Activated CD4-positive, alpha-beta T cell treated with anti-CD3 and anti-CD28 coated beads, Interleukin-2, amount 10 ng/mL, durations not matched to agents 24 days and 14 days (primary cell): Measurements from ENCODE around the gene DPH3. TPM values are rescaled to one million over a fixed set of nuclear protein-coding genes. Genes with fewer than 3 reads are reported as not detected.
A peak's percentile ranks its signal among the peaks of the same experiment; 100 is the strongest.

Experiments used
- DNase-seq: peaks from one replicate; pipeline ENCODE4 v3.0.0; 2022
- H3K27ac Mint-ChIP-seq: one replicate; pipeline ENCODE4 v1.8.0; 2022; ENCODE audit warnings: mild to moderate bottlenecking, mixed read lengths
- H3K27me3 Mint-ChIP-seq: one replicate; pipeline ENCODE4 v1.8.0; 2022; ENCODE audit warnings: mixed read lengths
- H3K36me3 Mint-ChIP-seq: one replicate; pipeline ENCODE4 v1.8.0; 2022; ENCODE audit warnings: low read depth, mild to moderate bottlenecking, mixed read lengths
- H3K4me1 Mint-ChIP-seq: one replicate; pipeline ENCODE4 v1.8.0; 2021; ENCODE audit warnings: mixed read lengths
- H3K4me3 Mint-ChIP-seq: one replicate; pipeline ENCODE4 v1.8.0; 2022; ENCODE audit warnings: mild to moderate bottlenecking, moderate library complexity, mixed read lengths
- H3K9me3 Mint-ChIP-seq: one replicate; pipeline ENCODE4 v1.8.0; 2021; ENCODE audit warnings: mixed read lengths
- intact Hi-C: fragments of 100-400 bp; cut with micrococcal nuclease; formaldehyde crosslinking; loops from one replicate; pipeline ENCODE4 v1.15.1; 2023
- total RNA-seq: library from RNA; stranded (reverse); gene quantifications from 2 replicates; pipeline ENCODE4 v1.2.3, GENCODE V29; 2022

The DPH3 gene
- total RNA-seq, 1 donor from 2014 or later, result 30.1 TPM

DNA sequence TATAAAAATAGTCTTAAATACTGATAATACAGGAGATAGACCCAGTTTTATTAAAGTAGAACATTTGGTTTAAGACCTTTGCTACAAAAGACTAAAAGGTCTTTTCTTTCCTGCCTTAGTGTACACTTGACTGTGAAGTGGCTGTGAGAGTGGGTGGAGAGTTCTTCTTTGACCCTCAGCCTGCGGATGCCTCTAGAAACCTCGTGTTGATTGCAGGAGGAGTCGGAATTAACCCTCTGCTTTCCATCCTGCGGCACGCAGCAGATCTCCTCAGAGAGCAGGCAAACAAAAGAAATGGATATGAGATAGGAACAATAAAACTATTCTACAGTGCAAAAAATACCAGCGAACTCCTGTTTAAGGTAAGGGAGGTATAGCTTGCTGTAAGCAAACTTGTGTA lies 36.8 kb upstream of the DPH3 start:
- Mint-ChIP-seq H3K27ac (peak overlapping the region; percentile 97), H3K27me3 (no peaks in the 10 kb centered on the region), H3K9me3 (no peaks in the 10 kb centered on the region), H3K4me1 (peaks cover 85% of the 10 kb centered on the region), H3K4me3 (peak overlapping the region; percentile 86), H3K36me3 (peaks cover 68% of the 10 kb centered on the region)
- DNase-seq, result peak; percentile 84
- intact Hi-C loops, result loop anchor here (1.0 to 10.0 kb wide), 8 partner anchors 8 to 583 kb away; partner anchors contain the start of genes ANKRD28, OXNAD1 and PLCL2

DNA sequence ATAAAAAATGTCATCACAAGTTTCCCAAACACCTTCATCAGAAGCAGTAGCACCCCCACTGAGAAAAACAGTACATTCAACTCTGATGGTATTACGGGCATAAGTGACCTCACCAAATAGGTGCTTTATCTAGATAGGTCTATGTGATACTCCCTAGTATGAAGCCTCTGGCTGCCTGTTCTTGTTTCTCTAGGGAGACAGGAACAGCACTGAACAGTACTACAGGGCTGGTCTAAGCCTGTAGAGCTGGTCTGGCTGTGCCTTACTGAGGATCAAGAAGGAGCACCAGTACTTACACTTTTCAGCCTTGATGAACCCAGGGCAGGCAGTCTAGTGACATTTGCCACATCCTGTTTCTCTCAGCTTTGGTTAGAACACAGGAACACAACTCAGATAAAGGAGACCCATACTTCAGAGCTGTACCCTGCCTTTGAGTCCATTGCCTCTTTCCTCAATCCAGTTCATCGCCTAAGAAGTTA lies 36.2 kb upstream of the DPH3 start:
- peak; percentile 90 for DNase-seq
- no peaks in the 10 kb centered on the region for H3K9me3 Mint-ChIP-seq

DNA sequence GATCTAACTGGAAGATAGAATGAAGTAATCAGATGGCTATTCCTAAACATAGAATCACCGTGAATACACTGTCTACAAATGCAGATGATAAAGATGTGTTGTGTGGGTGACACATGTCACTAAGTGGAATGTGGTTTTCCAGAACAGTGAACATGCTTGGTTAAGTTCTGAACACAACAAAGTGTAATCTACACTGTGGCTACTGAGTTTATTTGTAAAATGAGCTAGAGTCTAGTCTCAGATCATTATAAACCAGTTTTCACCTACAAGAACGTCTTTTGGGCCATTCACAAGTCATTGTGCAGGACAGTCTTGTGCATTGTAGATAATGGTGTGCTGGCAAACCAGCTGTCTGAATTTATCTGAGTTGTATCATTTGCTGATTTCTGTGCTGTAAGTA lies 35.6 kb upstream of the DPH3 start:
- DNase-seq, result peak; percentile 66
- peaks cover 71% of the 10 kb centered on the region for H3K36me3 Mint-ChIP-seq
- H3K9me3 Mint-ChIP-seq, result no peaks in the 10 kb centered on the region
- peak overlapping the region; percentile 97 for H3K27ac Mint-ChIP-seq
- intact Hi-C loops, result loop anchor here (2.0 to 10.0 kb wide), 5 partner anchors 14 to 584 kb away; partner anchors contain the start of genes ANKRD28, OXNAD1 and PLCL2
- H3K4me3 Mint-ChIP-seq, result peak overlapping the region; percentile 86
- no peaks in the 10 kb centered on the region for H3K27me3 Mint-ChIP-seq
- H3K4me1 Mint-ChIP-seq, result peaks cover 83% of the 10 kb centered on the region

More for the DNA sequence above, 36.2 kb upstream of the DPH3 start:
- Mint-ChIP-seq H3K27me3 (no peaks in the 10 kb centered on the region), H3K27ac (peak overlapping the region; percentile 97), H3K4me1 (peaks cover 83% of the 10 kb centered on the region), H3K4me3 (peak overlapping the region; percentile 86), H3K36me3 (peaks cover 70% of the 10 kb centered on the region)
- intact Hi-C loops, result loop anchor here (1.0 to 10.0 kb wide), 8 partner anchors 8 to 584 kb away; partner anchors contain the start of genes ANKRD28, OXNAD1 and PLCL2

DNA sequence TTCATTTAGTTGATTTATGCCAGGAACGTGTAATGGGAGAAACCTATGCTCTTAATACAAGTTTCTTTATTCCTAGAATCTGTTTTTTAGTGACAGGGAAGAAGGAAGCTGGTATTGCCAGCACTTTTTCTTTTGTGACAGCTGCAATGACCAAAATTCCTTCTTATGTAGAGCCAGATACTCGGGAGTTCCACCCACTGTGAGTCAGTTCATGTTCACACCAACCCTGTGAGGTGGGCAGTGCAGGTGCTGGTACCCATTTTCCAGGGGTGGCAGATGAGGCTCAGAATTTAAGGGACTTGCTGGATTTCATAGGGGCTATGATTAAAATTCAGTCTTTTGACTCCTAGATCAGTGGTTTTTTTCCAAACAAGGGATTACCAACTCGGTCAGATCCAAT lies 35.0 kb upstream of the DPH3 start:
- H3K4me1 Mint-ChIP-seq, result peaks cover 80% of the 10 kb centered on the region
- intact Hi-C loops, result loop anchor here (2.0 to 10.0 kb wide), 6 partner anchors 13 to 725 kb away; partner anchors contain the start of genes ANKRD28, OXNAD1 and PLCL2

DNA sequence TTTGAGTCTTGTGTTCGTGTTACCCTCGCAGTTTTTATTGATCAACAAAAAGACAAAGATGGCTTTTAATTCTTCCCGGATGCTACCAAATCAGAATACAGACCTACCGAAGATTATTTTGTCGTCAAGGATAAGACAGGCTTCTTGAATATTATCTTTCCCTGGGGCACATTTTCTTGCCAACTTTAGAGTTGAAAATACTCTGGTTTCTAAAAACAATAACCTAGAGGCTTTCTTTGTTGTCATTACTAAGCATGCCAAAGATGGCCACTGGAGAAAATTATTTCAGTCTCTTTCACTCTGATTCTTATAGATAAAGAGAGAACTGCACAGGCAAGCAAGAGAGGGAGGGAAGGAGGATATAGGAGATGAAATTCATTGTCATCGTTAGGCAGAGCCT lies 34.1 kb upstream of the DPH3 start:
- no peaks in the 10 kb centered on the region for H3K9me3 Mint-ChIP-seq

More for the DNA sequence above, 35.0 kb upstream of the DPH3 start:
- peak; percentile 60 for DNase-seq
- H3K27ac Mint-ChIP-seq, result peak overlapping the region; percentile 97
- H3K36me3 Mint-ChIP-seq, result peaks cover 68% of the 10 kb centered on the region
- no peaks in the 10 kb centered on the region for H3K9me3 Mint-ChIP-seq
- peak overlapping the region; percentile 86 for H3K4me3 Mint-ChIP-seq
- no peaks in the 10 kb centered on the region for H3K27me3 Mint-ChIP-seq

DNA sequence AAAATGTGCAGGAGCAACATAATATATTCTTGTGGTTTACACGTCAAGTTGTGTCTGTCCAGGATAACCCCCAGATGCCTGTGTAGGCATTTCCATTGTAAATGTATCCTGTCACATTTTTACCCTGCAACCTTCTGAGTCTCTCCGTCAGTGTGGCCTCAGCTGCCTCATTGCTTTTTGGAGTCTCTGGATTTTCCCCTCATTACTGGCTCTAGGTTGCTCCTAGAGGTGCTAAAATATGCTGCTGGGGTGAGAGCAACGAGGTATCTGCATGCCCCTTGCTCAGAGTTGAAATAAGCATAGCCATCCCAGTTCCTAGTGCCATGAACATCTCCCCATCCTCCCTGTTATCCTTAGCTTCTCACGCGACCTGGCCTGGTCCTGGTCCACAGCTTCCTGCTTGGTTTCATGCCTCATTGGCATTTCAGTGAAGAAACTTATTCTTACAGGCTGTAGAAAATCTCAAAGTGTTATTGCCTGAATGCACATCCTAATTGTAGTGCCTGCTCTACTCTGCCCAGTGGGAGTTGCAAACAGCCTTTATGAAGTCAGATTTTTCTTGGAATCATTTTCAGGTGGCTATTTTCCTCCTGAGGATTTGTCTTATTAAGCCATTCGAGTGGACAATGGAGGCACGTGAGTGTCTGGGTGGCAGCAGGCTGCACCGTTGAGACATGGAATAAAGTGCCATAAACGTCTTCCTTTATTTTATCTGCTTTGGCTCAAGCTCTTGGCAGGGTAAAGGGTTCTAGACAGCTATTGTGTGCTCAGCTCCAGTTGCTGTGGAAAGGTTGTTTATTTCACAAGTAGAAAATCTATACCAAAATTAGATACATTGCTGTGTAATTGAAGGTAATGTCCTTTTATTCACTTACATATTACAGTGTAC lies 33.5 kb upstream of the DPH3 start:
- H3K27me3 Mint-ChIP-seq, result no peaks in the 10 kb centered on the region
- peak; percentile 60 for DNase-seq
- H3K4me1 Mint-ChIP-seq, result peaks cover 75% of the 10 kb centered on the region
- peak overlapping the region; percentile 62 for H3K4me3 Mint-ChIP-seq
- intact Hi-C loops, result loop anchor here (10.0 kb wide), 1 partner anchor 727 kb away; no protein-coding TSS in a partner anchor
- H3K9me3 Mint-ChIP-seq, result no peaks in the 10 kb centered on the region
- peak overlapping the region; percentile 84 for H3K27ac Mint-ChIP-seq
- peaks cover 69% of the 10 kb centered on the region for H3K36me3 Mint-ChIP-seq

More for the DNA sequence above, 34.1 kb upstream of the DPH3 start:
- no peaks in the 10 kb centered on the region for H3K27me3 Mint-ChIP-seq
- peaks cover 75% of the 10 kb centered on the region for H3K4me1 Mint-ChIP-seq
- peak overlapping the region; percentile 62 for H3K4me3 Mint-ChIP-seq
- peaks cover 65% of the 10 kb centered on the region for H3K36me3 Mint-ChIP-seq
- DNase-seq, result no peak
- H3K27ac Mint-ChIP-seq, result peak overlapping the region; percentile 84
- intact Hi-C loops, result loop anchor here (10.0 kb wide), 1 partner anchor 726 kb away; no protein-coding TSS in a partner anchor

DNA sequence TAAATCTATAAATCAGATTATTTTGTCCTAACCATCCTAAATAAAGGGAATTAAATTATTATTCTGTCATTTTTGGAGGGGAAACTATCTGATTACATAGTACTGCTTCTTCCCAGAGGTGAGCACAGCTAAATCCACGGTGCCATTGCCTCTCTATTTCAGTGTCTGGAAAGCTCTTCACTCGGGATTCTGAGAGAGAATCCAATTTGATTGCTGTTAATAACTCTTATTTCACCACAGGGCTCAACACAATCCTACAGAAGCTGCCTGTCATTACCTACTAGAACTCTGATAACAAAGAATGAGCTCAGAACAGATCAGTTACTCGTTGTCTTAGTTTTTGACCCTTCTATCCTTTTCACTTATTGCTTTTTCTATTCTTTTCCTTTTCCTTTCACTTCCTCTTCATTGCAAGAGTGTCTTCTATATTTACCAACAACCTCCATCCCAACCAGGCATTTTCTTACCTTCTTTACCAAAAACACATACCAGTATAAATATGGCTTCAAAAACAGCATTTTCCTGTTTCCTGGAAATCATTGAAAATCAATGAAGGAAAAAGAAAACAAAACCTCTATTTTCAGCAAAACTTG lies 30.7 kb upstream of the DPH3 start:
- Mint-ChIP-seq H3K27me3 (no peaks in the 10 kb centered on the region), H3K4me1 (peaks cover 66% of the 10 kb centered on the region), H3K4me3 (peak overlapping the region; percentile 60), H3K27ac (peak overlapping the region; percentile 71), H3K9me3 (peaks cover 4% of the 10 kb centered on the region), H3K36me3 (peaks cover 63% of the 10 kb centered on the region)
- intact Hi-C loops, result loop anchor here (10.0 kb wide), 1 partner anchor 729 kb away; no protein-coding TSS in a partner anchor
- DNase-seq, result peak; percentile 54

DNA sequence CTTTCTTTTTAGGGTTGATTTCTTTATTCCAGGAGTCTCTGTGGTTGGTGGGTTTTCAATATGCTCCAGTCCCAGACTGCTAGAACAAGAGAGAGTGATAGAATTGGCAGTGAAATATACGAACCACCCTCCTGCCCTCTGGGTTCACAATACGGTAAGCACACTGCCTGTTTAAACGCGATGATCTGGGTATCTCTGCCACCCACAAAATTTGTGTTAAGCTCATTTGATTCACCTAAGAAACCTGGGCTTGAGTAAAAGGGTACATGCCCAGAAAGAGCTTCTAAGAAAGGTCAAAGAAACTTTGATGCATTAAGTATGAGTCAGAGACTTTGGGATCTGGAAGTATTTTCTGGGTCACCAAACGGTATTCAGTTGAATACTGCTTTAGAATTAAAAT lies 30.1 kb upstream of the DPH3 start:
- Mint-ChIP-seq H3K27me3 (no peaks in the 10 kb centered on the region), H3K36me3 (peaks cover 63% of the 10 kb centered on the region), H3K27ac (peak overlapping the region; percentile 70), H3K4me3 (peak overlapping the region; percentile 66), H3K4me1 (peaks cover 64% of the 10 kb centered on the region), H3K9me3 (peaks cover 4% of the 10 kb centered on the region)
- DNase-seq, result peak; percentile 57
- intact Hi-C loops, result loop anchor here (10.0 kb wide), 1 partner anchor 730 kb away; no protein-coding TSS in a partner anchor

DNA sequence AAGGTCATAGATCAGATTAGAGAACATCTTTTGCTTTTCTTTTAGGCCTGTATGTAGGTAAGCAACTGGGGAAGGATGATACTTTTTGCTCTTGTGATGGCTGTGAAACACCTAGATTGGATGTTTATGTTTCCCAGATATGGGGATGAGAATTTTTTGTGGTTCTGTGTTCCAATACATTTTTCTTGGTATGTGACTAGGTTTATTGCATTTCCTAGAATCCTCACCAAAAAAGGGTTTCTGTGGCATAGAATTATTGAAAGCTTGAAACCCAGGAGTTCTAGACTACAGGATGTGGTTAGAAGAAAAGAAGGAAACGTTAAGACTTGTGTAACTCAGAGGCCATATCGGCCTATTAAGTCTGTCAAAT lies 26.1 kb upstream of the DPH3 start:
- intact Hi-C loops, result loop anchor here (1.0 to 10.0 kb wide), 7 partner anchors 10 to 734 kb away; no protein-coding TSS in a partner anchor
- DNase-seq, result peak; percentile 76
- Mint-ChIP-seq H3K9me3 (peaks cover 4% of the 10 kb centered on the region), H3K36me3 (peaks cover 45% of the 10 kb centered on the region), H3K4me3 (peak overlapping the region; percentile 93), H3K27me3 (no peaks in the 10 kb centered on the region), H3K4me1 (peaks cover 66% of the 10 kb centered on the region), H3K27ac (peak overlapping the region; percentile 92)

DNA sequence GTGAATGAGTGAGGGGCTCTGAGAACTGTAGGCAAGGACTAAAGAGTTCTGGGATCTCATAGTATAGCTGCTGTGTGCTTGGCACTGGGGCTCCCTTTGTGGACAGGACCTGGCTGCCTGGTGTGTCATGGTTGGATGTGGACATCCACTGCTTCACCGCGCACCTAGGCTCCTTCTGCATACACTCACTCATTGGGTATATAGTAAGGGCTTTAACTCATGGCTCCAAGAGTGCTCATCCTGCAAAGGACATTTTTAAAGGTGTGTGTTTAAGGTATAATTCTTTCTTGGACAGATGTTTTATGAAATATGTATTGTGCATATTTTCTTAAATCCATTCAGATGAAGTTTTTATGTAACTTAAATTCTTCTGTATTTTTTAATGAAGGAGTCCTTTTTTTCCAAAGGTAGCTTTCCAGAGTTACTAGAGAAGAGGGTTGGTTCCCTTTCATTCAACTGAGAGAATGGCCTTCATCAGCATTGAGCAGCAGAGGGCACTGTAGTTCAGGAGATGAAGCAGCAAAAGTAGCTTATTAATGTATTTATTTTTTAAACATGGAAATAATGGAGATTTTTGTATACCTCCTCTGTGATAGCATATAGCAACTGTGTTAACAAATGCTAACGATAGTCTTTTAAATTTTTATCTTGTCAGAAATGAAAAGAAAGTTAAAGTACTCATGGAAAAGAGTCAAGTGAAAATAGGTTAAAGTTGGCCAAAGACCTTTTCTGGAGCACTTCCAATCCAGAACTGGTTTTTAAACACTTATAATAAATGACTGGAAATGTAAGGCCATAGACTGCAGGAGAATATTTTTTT lies 25.5 kb upstream of the DPH3 start:
- peak overlapping the region; percentile 93 for H3K4me3 Mint-ChIP-seq
- H3K36me3 Mint-ChIP-seq, result peaks cover 39% of the 10 kb centered on the region
- H3K27ac Mint-ChIP-seq, result peak overlapping the region; percentile 92
- peaks cover 66% of the 10 kb centered on the region for H3K4me1 Mint-ChIP-seq
- H3K9me3 Mint-ChIP-seq, result peaks cover 4% of the 10 kb centered on the region
- DNase-seq, result peak; percentile 89
- H3K27me3 Mint-ChIP-seq, result no peaks in the 10 kb centered on the region
- intact Hi-C loops, result loop anchor here (1.0 to 10.0 kb wide), 6 partner anchors 11 to 735 kb away; no protein-coding TSS in a partner anchor

DNA sequence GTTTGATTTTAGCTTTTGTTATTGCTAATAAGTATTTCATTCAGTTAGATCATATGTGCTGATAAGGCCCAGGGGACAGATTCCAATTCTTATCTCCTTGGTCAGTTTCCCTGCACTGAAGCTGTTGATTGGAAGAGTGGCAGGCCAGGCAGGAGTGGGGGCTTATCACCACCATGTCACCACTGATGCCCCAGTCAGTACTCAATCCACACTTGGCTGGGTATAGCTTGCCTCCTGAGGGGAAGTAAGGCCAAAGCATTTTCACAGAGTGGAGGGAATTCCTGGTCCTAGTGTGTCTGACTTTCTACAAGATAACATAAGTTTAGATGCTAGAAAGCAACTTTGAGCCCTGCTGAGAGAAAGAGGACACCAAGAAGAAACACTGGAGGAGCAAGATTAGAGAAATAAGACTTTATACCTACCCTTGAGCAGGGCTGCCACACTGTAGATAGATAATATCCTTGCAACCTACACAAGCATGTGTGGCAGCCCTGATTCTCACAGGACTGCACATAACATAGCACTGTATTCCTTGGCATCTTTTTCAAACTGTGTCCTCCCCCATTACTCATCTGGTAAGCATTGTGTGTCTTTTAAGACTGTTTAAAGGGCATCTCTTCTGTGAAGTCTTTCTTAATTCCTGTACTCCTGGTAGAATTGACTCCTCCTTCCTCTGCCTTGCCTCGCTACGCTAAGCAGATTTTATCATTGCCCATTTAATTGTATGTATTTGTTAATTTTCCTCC lies 24.6 kb upstream of the DPH3 start:
- DNase-seq, result peak; percentile 62
- intact Hi-C loops, result loop anchor here (5.0 to 10.0 kb wide), 3 partner anchors 178 to 865 kb away; no protein-coding TSS in a partner anchor
- peaks cover 69% of the 10 kb centered on the region for H3K4me1 Mint-ChIP-seq

DNA sequence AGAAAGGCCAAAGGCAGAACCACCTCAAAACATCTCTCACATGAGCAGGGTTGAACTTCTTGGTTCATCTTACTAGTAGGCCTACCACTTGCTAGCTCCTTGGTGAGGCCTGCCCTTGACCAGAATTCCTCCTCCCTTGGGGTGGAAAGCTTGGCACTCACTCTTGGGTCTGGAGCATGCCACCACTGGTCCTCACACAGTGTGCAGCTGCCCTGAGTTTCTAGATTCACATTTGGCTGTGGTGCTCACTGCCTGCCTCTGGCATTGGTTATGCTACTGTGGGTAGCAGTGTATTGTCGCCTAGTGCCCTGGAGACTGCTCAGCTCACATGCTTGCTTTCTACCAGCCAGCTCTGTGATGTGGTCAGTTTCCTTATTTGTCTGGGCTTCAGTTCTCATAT lies 23.9 kb upstream of the DPH3 start:
- H3K4me3 Mint-ChIP-seq, result peak overlapping the region; percentile 93
- H3K9me3 Mint-ChIP-seq, result peaks cover 4% of the 10 kb centered on the region
- peaks cover 69% of the 10 kb centered on the region for H3K4me1 Mint-ChIP-seq
- intact Hi-C loops, result loop anchor here (5.0 to 10.0 kb wide), 3 partner anchors 179 to 866 kb away; no protein-coding TSS in a partner anchor
- H3K27ac Mint-ChIP-seq, result peak overlapping the region; percentile 92
- peaks cover 34% of the 10 kb centered on the region for H3K36me3 Mint-ChIP-seq
- DNase-seq, result peak; percentile 72
- no peaks in the 10 kb centered on the region for H3K27me3 Mint-ChIP-seq

More for the DNA sequence above, 24.6 kb upstream of the DPH3 start:
- peak overlapping the region; percentile 92 for H3K27ac Mint-ChIP-seq
- peaks cover 4% of the 10 kb centered on the region for H3K9me3 Mint-ChIP-seq
- H3K36me3 Mint-ChIP-seq, result peaks cover 37% of the 10 kb centered on the region
- peak overlapping the region; percentile 93 for H3K4me3 Mint-ChIP-seq
- no peaks in the 10 kb centered on the region for H3K27me3 Mint-ChIP-seq
